Activated naive CD4-positive, alpha-beta T cell treated with anti-CD3 and anti-CD28 coated beads for 36 hours (primary cell): ENCODE results near the gene NEDD4L. TPM values are rescaled to one million over a fixed set of nuclear protein-coding genes. Genes with fewer than 3 reads are reported as not detected.

Experiments
- CTCF ChIA-PET: fragments of 350-600 bp; sonication (Branson Sonifier 250); formaldehyde crosslinking; loops from one replicate; lab custom pipeline; 2021; ENCODE audit warnings: antibody characterized with exemption; lab: Charles Lee
- DNase-seq: peaks from one replicate; pipeline ENCODE4 v3.0.0-alpha.2; 2020
- H3K27ac Mint-ChIP-seq: one replicate; pipeline ENCODE4 v1.8.0; 2021; ENCODE audit warnings: mild to moderate bottlenecking, mixed read lengths
- H3K27me3 Mint-ChIP-seq: one replicate; pipeline ENCODE4 v1.8.0; 2021; ENCODE audit warnings: low read depth, mixed read lengths
- H3K36me3 Mint-ChIP-seq: one replicate; pipeline ENCODE4 v1.8.0; 2021; ENCODE audit warnings: low read depth, mixed read lengths
- H3K4me1 Mint-ChIP-seq: one replicate; pipeline ENCODE4 v1.8.0; 2021; ENCODE audit warnings: low read depth, mixed read lengths
- H3K4me3 Mint-ChIP-seq: one replicate; pipeline ENCODE4 v1.8.0; 2021; ENCODE audit warnings: mild to moderate bottlenecking, moderate library complexity, mixed read lengths
- H3K9me3 Mint-ChIP-seq: one replicate; pipeline ENCODE4 v1.8.0; 2021; ENCODE audit warnings: mixed read lengths
- intact Hi-C: fragments of 100-400 bp; cut with micrococcal nuclease; formaldehyde crosslinking; loops from one replicate; pipeline ENCODE4 v1.15.1; 2023
- total RNA-seq, 2 experiments: library from RNA; stranded (reverse); gene quantifications; one replicate each; pipeline ENCODE4 v1.2.3, GENCODE V29; 2021

NEDD4L gene
- total RNA-seq, 2 experiments from 2014 or later: 5.3 to 5.6 TPM

- Mint-ChIP-seq H3K4me3 (no peak overlapping the region), H3K9me3 (no peaks in the 10 kb centered on the region), H3K4me1 (peaks cover 40% of the 10 kb centered on the region), H3K36me3 (no peaks in the 10 kb centered on the region), H3K27me3 (no peaks in the 10 kb centered on the region), H3K27ac (no peak overlapping the region)
- CTCF ChIA-PET: interaction anchor here (0.6 to 2.7 kb wide), 5 partner anchors 11 to 135 kb away, joined by 3 to 9 read pairs (median 7); no protein-coding TSS in a partner anchor
- intact Hi-C loops: loop anchor here (1.0 kb wide), 2 partner anchors 7 to 13 kb away; no protein-coding TSS in a partner anchor
- DNase-seq: peak; percentile 72
Observed at GRCh38 chr18:58316396-58317342, 272.6 kb downstream of the NEDD4L start.

GRCh38 chr18:58319719-58320118 lies 275.7 kb downstream of the NEDD4L start:
- Mint-ChIP-seq H3K27me3 (no peaks in the 10 kb centered on the region), H3K36me3 (no peaks in the 10 kb centered on the region), H3K9me3 (no peaks in the 10 kb centered on the region), H3K27ac (no peak overlapping the region), H3K4me3 (no peak overlapping the region), H3K4me1 (peaks cover 32% of the 10 kb centered on the region)
- intact Hi-C loops: no loop called here
- DNase-seq: no peak
- CTCF ChIA-PET: no interaction called here

GRCh38 chr18:58320907-58321561 lies 277.0 kb downstream of the NEDD4L start:
- Mint-ChIP-seq H3K36me3 (no peaks in the 10 kb centered on the region), H3K4me1 (peaks cover 26% of the 10 kb centered on the region), H3K9me3 (no peaks in the 10 kb centered on the region), H3K27ac (no peak overlapping the region), H3K4me3 (no peak overlapping the region), H3K27me3 (no peaks in the 10 kb centered on the region)
- intact Hi-C loops: no loop called here
- DNase-seq: no peak
- CTCF ChIA-PET: interaction anchor here (0.7 to 1.4 kb wide), 9 partner anchors 13 to 277 kb away, joined by 3 to 9 read pairs (median 4); partner anchors contain the start of gene NEDD4L

GRCh38 chr18:58321986-58322385 lies 278.0 kb downstream of the NEDD4L start:
- Mint-ChIP-seq H3K9me3 (no peaks in the 10 kb centered on the region), H3K27ac (no peak overlapping the region), H3K27me3 (no peaks in the 10 kb centered on the region), H3K4me3 (no peak overlapping the region), H3K4me1 (peaks cover 16% of the 10 kb centered on the region), H3K36me3 (no peaks in the 10 kb centered on the region)
- peak; percentile 80 for DNase-seq
- CTCF ChIA-PET: interaction anchor here (0.6 to 1.4 kb wide), 18 partner anchors 9 to 446 kb away, joined by 3 to 9 read pairs (median 4); partner anchors contain the start of gene NEDD4L
- intact Hi-C loops: loop anchor here (1.0 kb wide), 7 partner anchors 19 to 692 kb away; no protein-coding TSS in a partner anchor

- intact Hi-C loops: loop anchor here (1.0 kb wide), 7 partner anchors 19 to 692 kb away; no protein-coding TSS in a partner anchor
- Mint-ChIP-seq H3K27ac (no peak overlapping the region), H3K4me1 (peaks cover 12% of the 10 kb centered on the region), H3K9me3 (no peaks in the 10 kb centered on the region), H3K36me3 (no peaks in the 10 kb centered on the region), H3K4me3 (no peak overlapping the region), H3K27me3 (no peaks in the 10 kb centered on the region)
- DNase-seq: no peak
- CTCF ChIA-PET: interaction anchor here (0.7 to 1.4 kb wide), 9 partner anchors 8 to 279 kb away, joined by 3 to 9 read pairs (median 4); partner anchors contain the start of gene NEDD4L
Observed at GRCh38 chr18:58322464-58322863, 278.4 kb downstream of the NEDD4L start.

- CTCF ChIA-PET: interaction anchor here (0.6 to 1.3 kb wide), 2 partner anchors 9 to 182 kb away, joined by 3 read pairs; no protein-coding TSS in a partner anchor
Observed at GRCh38 chr18:58323866-58324762, 280.1 kb downstream of the NEDD4L start.

GRCh38 chr18:58324824-58325480 lies 280.9 kb downstream of the NEDD4L start:
- Mint-ChIP-seq H3K4me1 (peaks cover 7% of the 10 kb centered on the region), H3K27ac (no peak overlapping the region), H3K36me3 (no peaks in the 10 kb centered on the region), H3K4me3 (no peak overlapping the region), H3K9me3 (no peaks in the 10 kb centered on the region), H3K27me3 (no peaks in the 10 kb centered on the region)
- intact Hi-C loops: no loop called here
- CTCF ChIA-PET: interaction anchor here (0.6 kb wide), 1 partner anchor 12 kb away, joined by 4 read pairs; no protein-coding TSS in a partner anchor
- no peak for DNase-seq

More at GRCh38 chr18:58323866-58324762, 280.1 kb downstream of the NEDD4L start:
- Mint-ChIP-seq H3K4me1 (peaks cover 7% of the 10 kb centered on the region), H3K9me3 (no peaks in the 10 kb centered on the region), H3K27ac (no peak overlapping the region), H3K4me3 (no peak overlapping the region), H3K36me3 (no peaks in the 10 kb centered on the region), H3K27me3 (no peaks in the 10 kb centered on the region)
- intact Hi-C loops: no loop called here
- no peak for DNase-seq

- no peak for DNase-seq
- CTCF ChIA-PET: interaction anchor here (0.6 kb wide), 1 partner anchor 11 kb away, joined by 4 read pairs; no protein-coding TSS in a partner anchor
- intact Hi-C loops: no loop called here
- Mint-ChIP-seq H3K9me3 (no peaks in the 10 kb centered on the region), H3K4me3 (no peak overlapping the region), H3K27me3 (no peaks in the 10 kb centered on the region), H3K4me1 (peaks cover 7% of the 10 kb centered on the region), H3K36me3 (no peaks in the 10 kb centered on the region), H3K27ac (no peak overlapping the region)
Observed at GRCh38 chr18:58325494-58325893, 281.5 kb downstream of the NEDD4L start.

- intact Hi-C loops: no loop called here
- H3K36me3 Mint-ChIP-seq: no peaks in the 10 kb centered on the region
- no peak for DNase-seq
- CTCF ChIA-PET: no interaction called here
- H3K4me1 Mint-ChIP-seq: no peaks in the 10 kb centered on the region
- no peaks in the 10 kb centered on the region for H3K27me3 Mint-ChIP-seq
- no peaks in the 10 kb centered on the region for H3K9me3 Mint-ChIP-seq
- no peak overlapping the region for H3K4me3 Mint-ChIP-seq
- H3K27ac Mint-ChIP-seq: no peak overlapping the region
Observed at GRCh38 chr18:58334061-58334460, 290.0 kb downstream of the NEDD4L start.

- H3K36me3 Mint-ChIP-seq: no peaks in the 10 kb centered on the region
- H3K9me3 Mint-ChIP-seq: no peaks in the 10 kb centered on the region
- H3K27me3 Mint-ChIP-seq: no peaks in the 10 kb centered on the region
- no peak overlapping the region for H3K4me3 Mint-ChIP-seq
- no peak for DNase-seq
- intact Hi-C loops: loop anchor here (5.0 kb wide), 1 partner anchor 157 kb away; no protein-coding TSS in a partner anchor
- H3K4me1 Mint-ChIP-seq: no peaks in the 10 kb centered on the region
- CTCF ChIA-PET: interaction anchor here (0.6 kb wide), 1 partner anchor 428 kb away, joined by 3 read pairs; no protein-coding TSS in a partner anchor
- no peak overlapping the region for H3K27ac Mint-ChIP-seq
Observed at GRCh38 chr18:58335223-58335622, 291.2 kb downstream of the NEDD4L start.

GRCh38 chr18:58335821-58336220 lies 291.8 kb downstream of the NEDD4L start:
- no peak overlapping the region for H3K27ac Mint-ChIP-seq
- H3K9me3 Mint-ChIP-seq: no peaks in the 10 kb centered on the region
- intact Hi-C loops: loop anchor here (5.0 kb wide), 1 partner anchor 156 kb away; no protein-coding TSS in a partner anchor
- CTCF ChIA-PET: no interaction called here
- no peaks in the 10 kb centered on the region for H3K4me1 Mint-ChIP-seq
- DNase-seq: no peak
- H3K4me3 Mint-ChIP-seq: no peak overlapping the region
- no peaks in the 10 kb centered on the region for H3K36me3 Mint-ChIP-seq
- no peaks in the 10 kb centered on the region for H3K27me3 Mint-ChIP-seq
